Measurements from ENCODE around the gene MRFAP1.
"Not testable (repeated sequence)": the region's sequence is repeated elsewhere in the genome, so short reads cannot be mapped to it uniquely, and the experiment has no call there.

Gene MRFAP1

GRCh38 chr4:6625256-6625655, 15.2 kb upstream of the MRFAP1 start:
- Mint-ChIP-seq H3K4me3 (no peak overlapping the region), H3K27ac (no peak overlapping the region), H3K36me3 (ENCODE audit: low read depth) (peaks cover 4% of the 10 kb centered on the region), H3K27me3 (ENCODE audit: low read depth, poor library complexity) (peaks cover under 1% of the 10 kb centered on the region), H3K4me1 (peaks cover 6% of the 10 kb centered on the region), H3K9me3 (no peaks in the 10 kb centered on the region)
- DNase-seq: no peak
- no peak for TF ChIP-seq CTCF (IDR thresholded peaks at IDR 0.05)

GRCh38 chr4:6626066-6626465, 14.4 kb upstream of the MRFAP1 start:
- Mint-ChIP-seq H3K4me3 (no peak overlapping the region), H3K9me3 (no peaks in the 10 kb centered on the region), H3K27me3 (ENCODE audit: low read depth, poor library complexity) (peaks cover 3% of the 10 kb centered on the region), H3K4me1 (peaks cover 6% of the 10 kb centered on the region), H3K27ac (no peak overlapping the region), H3K36me3 (ENCODE audit: low read depth) (peaks cover 4% of the 10 kb centered on the region)
- no peak for TF ChIP-seq CTCF (IDR thresholded peaks at IDR 0.05)
- DNase-seq: no peak

- Mint-ChIP-seq H3K36me3 (ENCODE audit: low read depth) (no peaks in the 10 kb centered on the region), H3K9me3 (no peaks in the 10 kb centered on the region), H3K27me3 (ENCODE audit: low read depth, poor library complexity) (peaks cover 7% of the 10 kb centered on the region), H3K27ac (no peak overlapping the region), H3K4me3 (no peak overlapping the region), H3K4me1 (peaks cover 6% of the 10 kb centered on the region)
- no peak for DNase-seq
- no peak for TF ChIP-seq CTCF (IDR thresholded peaks at IDR 0.05)
These were observed 12.7 kb upstream of the MRFAP1 start for GRCh38 chr4:6627832-6628231.

GRCh38 chr4:6628484-6628883, 12.0 kb upstream of the MRFAP1 start:
- not testable (repeated sequence) for DNase-seq; H3K36me3 Mint-ChIP-seq (ENCODE audit: low read depth); H3K9me3 Mint-ChIP-seq; H3K27ac Mint-ChIP-seq; H3K4me3 Mint-ChIP-seq; H3K27me3 Mint-ChIP-seq (ENCODE audit: low read depth, poor library complexity)
- peaks cover 12% of the 10 kb centered on the region for H3K4me1 Mint-ChIP-seq

- Mint-ChIP-seq H3K36me3 (ENCODE audit: low read depth) (no peaks in the 10 kb centered on the region), H3K4me3 (no peak overlapping the region), H3K27me3 (ENCODE audit: low read depth, poor library complexity) (peaks cover 7% of the 10 kb centered on the region), H3K4me1 (peaks cover 10% of the 10 kb centered on the region), H3K9me3 (no peaks in the 10 kb centered on the region), H3K27ac (no peak overlapping the region)
- no peak for DNase-seq
- TF ChIP-seq CTCF (IDR thresholded peaks at IDR 0.05): no peak
These were observed 8.4 kb upstream of the MRFAP1 start for GRCh38 chr4:6632125-6632524.

GRCh38 chr4:6633091-6633906, 7.2 kb upstream of the MRFAP1 start:
- peaks cover 10% of the 10 kb centered on the region for H3K4me1 Mint-ChIP-seq
- no peak for DNase-seq
- no peak overlapping the region for H3K27ac Mint-ChIP-seq
- H3K4me3 Mint-ChIP-seq: no peak overlapping the region
- peaks cover 7% of the 10 kb centered on the region for H3K27me3 Mint-ChIP-seq (ENCODE audit: low read depth, poor library complexity)
- no peaks in the 10 kb centered on the region for H3K36me3 Mint-ChIP-seq (ENCODE audit: low read depth)
- no peak for TF ChIP-seq CTCF (IDR thresholded peaks at IDR 0.05)
- H3K9me3 Mint-ChIP-seq: no peaks in the 10 kb centered on the region

All from nephron progenitor cell (in vitro differentiated cells).